ENCODE data around the gene IRAK3.
"Not testable (repeated sequence)": the region's sequence is repeated elsewhere in the genome, so short reads cannot be mapped to it uniquely, and the experiment has no call there.

The IRAK3 gene

DNA sequence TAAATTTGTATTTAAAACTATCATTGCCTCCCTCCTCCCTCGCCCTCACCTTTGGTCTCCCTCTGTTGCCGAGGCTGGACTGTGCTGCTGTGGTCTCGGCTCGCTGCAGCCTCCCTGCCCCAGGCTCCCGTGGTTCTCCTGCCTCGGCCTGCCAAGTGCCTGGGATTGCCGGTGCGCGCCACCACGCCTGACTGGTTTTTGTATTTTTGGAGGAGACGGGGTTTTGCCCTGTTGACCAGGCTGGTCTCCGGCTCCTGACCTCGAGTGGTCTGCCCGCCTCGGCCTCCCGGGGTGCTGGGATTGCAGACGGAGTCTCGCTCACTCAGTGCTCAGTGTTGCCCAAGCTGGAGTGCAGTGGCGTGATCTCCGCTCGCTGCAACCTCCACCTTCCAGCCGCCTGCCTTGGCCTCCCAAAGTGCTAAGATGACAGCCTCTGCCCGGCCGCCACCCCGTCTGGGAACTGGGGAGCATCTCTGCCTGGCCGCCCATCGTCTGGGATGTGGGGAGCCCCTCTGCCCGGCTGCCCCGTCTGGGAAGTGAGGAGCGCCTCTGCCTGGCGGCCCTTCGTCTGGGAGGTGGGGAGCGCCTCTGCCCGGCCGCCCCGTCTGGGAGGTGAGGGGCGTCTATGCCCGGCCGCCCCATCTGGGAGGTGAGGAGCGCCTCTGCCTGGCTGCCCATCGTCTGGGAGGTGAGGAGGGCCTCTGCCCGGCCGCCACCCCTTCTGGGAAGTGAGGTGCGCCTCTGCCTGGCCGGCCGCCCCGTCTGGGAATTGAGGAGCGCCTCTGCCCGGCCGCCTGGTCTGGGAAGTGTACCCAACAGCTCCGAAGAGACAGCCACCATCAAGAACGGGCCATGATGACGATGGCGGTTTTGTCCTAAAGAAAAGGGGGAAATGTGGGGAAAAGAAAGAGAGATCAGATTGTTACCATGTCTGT lies 14.4 kb upstream of the IRAK3 start:
- DNase-seq: not testable (repeated sequence)

DNA sequence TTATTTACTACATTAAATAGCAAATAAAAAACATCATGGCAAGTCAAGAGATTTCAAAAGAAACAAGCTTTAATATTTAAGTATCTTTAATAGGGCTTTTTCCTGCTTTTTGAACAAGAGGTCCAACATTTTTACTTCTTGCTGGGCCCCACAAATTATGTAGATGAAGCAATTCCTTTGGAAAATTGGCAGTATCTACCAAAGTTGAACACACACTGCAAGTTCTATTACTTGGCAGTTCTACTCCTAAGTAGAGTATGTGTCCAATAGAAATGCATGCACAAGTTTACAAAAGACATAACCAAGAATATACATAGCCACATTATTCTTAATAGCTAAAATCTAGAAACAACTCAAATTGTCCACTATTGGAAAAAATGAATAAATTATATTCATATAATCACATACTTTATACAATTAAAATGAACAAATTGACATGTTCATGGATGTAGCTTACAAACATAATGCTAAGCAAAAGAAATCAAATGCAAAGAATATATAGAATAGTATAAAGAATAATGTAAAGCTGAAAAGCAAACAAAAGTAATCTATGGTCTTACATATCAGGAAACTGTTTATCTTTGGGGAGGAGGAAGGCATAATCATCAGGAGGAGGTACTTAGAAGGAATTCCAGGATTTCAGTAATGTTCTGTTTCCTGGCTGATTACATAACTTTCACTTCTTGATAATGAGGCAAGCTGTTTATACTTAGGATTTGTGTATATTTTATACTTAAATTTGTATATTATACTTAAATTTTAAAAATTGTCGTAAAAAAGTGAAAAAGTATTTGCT lies 12.7 kb upstream of the IRAK3 start:
- DNase-seq: no peak

DNA sequence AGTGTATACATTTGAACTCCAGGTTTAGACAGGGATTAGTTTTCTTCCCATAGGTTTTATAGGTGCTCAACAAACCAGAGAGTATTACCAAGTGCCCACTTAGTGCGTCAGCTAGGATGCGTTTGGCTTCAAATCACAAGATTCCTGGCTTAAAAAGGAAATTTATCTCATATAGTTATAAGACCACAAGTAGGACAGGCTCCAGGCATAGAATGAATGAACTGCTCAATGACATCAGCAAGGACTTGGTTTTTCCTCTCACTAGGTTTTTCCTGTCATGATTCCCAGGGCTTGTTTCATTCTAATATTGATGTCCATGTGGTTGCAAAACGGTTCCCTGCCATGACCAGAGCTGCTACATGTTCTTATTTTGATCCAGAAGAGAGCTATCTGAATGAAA lies 6.1 kb upstream of the IRAK3 start:
- no peak for DNase-seq

DNA sequence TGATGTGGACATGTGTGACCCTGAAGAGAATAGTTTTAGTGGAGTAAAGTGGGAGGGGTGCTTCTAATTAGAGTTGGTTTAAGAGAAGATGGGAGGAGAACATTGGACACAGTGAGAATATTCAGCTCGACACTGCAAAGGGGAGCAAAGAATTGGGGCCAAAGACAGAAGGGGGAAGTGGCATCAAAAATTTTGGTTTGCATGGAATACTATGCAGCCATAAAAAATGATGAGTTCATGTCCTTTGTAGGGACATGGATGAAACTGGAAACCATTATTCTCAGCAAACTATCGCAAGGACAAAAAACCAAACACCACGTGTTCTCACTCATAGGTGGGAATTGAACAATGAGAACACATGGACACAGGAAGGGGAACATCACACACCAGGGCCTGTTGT lies 4.2 kb upstream of the IRAK3 start:
- DNase-seq: not testable (repeated sequence)

DNA sequence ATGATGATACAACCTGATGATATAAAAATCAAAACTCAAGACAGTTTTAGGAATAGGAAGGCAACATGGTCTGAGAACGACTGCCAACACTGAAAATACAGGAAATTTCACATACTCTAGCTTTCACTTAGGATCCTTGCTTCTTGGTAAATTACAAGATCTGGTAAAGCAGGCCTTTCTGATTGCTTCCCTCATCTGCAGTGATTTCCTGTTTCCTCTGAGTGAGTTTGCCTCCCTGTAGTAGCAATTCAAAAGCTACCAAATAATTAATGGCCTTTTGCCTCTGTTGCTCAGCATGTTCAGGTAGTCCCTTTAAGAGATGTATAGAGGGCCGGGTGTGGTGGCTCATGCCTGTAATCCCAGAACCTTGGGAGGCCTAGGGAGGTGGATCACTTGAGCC lies 2.0 kb upstream of the IRAK3 start:
- no peak for DNase-seq

DNA sequence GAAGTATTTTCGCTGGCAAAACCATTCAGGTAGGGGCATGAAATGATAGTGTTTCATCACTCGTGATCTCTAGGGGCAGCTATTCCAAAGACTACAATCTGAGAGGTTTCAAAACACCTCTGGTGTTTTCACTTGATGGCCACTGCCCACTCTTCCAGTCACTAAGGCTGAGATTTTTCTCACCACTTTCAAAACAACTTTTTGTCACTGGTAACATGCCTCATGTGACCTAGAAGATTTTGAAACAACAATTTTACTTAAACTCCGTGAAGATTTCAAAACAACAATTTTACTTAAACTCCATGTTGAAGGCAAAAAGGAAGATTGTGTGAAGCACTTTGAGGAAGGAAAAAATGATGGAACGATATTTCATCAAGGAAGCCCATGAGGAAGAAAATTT lies 1.2 kb upstream of the IRAK3 start:
- DNase-seq: no peak

DNA sequence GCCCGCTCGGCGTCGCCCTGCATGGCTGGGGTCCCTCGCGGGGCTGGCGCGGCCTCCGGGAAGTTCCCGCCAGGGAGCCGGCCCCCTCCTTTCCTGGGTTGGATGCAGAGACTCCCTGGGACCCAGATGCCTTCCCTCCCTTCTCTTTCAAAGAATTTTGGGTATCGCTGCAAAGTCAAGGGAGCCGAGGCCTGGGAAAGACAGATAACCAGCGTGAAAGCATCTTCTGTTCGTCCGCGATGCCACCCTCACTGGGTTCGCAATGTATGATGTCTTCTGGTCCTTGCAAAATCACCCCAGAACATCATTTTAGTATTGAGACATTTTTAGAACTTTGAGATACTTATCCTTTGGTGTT lies 451 bp downstream of the IRAK3 start:
- DNase-seq: no peak

DNA sequence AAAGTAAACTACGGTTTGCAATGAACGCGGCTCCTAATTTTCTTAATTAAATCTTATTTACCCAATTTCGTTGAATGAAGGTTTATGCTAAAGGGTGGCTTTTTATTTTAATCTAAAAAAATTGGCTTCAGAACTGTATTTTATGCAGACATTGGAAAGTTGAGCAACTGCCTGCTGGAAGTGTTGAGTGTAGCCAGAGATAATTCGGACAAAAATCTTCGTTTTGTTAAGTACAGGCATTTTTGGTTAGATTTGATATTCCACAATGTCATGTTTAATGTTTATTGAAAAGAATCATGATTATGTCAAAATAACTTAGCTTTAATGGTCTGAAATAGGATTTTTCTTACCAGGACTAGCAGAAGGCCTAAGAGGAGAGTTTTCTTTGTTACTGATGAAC lies 875 bp downstream of the IRAK3 start:
- DNase-seq: no peak

DNA sequence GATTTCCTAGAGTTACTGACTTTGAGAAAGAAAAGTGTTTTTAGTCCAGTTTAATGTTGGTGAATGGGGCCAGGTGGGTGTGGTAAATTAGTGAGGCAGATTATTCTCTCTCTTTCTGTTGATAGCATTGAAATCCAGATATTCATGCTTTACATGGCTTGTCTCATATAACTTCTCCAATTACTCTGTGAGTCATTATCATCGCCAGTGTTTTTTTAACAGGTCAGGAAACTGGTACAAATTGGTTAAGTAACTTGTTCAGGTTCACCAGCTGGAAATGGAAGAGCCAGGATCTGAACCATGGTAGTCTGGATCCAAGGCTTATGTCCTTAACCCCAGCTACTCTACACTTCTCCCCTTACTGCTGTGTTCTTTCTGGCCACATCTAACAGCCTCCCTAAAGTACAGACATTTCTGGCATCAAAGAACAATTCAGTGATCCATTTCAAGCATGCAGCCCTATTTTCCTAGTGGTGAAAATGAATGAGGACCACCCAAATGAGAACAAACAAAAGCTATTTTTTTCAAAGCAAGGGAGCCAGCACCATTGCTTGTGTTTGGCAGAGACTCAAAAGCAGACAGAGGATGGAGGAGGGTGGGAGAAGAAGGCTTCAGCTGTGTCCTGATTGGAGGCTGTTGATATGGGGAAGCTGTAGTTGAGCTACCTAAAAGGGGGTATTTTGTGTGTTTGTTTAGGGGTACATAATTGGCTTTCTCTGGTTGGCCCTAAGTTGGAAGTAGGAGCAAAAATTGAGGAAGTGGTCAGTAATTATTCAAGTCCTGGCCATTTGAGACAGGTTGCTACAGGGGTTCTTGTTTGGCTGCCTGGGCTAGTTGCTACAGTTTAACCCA lies 1.7 kb downstream of the IRAK3 start:
- DNase-seq: no peak

DNA sequence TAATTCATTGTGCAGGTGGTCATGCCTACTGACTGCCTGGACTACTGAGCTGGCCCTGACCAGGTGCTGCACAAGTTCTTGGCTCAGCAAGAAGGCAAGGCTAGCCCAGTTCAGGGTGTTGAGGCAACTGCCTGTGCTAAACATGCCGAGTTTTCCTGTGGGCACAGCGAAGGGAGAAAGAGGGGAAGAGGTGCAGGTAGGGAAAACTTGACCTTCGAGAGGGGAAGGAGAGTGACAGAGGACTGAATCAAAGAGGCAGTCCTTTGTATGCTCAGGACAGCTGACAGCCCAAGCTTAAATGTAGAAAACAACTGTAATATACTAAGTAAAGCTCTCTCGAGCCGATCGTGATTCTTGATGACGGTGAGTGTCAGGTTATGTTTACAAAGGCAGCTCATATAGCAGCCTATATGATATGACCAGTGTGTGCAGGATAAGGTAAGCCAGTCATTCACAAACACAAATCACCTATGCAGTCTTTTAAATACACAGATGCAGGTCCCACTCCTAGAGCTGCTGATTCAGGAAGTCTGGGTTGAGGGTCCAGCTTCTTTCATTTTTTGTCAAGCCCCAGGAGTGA lies 2.6 kb downstream of the IRAK3 start:
- DNase-seq: no peak

DNA sequence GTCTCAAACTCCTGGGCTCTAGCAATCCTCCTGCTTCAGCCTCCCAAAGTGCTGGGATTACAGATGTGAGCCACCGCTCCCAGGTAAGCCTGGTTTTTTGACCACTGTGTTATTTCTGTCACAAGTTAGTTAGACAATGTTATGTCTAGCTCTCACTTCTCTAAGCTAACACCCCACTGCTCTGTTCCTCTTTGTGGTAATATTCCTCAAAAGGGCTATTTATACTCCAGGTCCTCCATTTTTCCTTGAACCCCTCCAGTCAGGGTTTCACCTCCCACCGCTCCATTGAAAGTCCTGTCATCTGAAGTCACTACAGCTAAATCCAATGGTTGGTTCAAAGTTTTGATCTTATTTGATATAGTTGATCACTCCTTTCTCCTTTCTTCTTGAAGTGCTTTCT lies 5.1 kb downstream of the IRAK3 start:
- DNase-seq: no peak

DNA sequence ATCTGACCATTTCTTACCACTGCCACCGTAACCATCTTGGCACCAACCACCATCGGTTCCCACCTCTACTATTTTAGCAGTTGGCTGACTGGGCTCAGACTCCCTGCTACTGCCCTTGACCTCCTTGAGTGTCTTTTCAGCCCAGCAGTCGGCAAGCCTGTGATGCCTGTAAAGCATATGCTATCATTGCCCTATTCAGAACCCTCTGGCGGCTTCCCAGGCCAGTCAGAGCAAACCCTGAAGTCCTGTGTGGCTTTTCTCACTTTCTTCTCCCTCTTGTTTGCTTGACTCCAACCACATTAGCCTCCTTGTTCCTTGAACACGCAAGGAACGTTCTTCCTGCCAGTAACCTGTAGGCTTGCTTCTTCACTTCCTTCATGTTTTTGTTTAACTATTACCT lies 6.2 kb downstream of the IRAK3 start:
- DNase-seq: no peak

DNA sequence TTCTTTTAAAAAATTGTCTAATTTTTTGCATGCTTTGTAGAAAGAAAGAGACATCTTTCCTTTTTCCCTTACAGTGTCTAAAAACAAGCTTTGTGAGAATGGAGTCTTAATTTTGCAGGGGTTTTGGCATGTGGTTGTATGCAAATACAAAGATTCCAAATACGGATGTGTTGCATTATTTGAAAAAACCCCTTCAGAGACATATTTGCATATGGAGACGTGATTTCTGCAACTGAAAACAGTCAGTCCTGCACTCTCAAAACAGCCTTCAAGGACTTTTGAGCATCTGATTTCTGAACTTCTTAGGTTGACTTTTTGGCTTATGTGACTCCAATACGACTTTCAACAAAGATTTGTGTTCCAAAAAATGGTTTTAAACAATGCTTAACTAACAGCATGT lies 7.8 kb downstream of the IRAK3 start:
- no peak for DNase-seq

DNA sequence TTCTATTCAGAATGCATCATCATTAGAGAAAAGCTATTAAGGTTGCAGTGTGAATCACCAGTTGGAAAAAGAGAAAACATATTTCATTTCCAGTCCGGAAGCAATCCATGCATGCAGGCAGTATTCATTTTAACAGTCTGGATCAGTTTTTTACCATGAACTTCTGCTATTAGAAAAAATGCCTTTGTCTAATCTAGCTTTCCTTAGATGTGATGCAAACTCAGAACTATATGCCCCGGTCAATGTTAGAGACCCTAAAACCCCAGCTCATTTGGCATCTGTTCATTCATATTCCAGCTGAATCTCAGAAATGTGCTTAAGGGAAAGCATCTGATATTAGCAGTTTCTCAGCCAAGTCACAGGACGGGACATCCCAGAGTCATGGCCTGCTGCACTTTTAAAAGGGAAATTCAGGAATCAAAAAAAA lies 8.5 kb downstream of the IRAK3 start:
- DNase-seq: no peak

DNA sequence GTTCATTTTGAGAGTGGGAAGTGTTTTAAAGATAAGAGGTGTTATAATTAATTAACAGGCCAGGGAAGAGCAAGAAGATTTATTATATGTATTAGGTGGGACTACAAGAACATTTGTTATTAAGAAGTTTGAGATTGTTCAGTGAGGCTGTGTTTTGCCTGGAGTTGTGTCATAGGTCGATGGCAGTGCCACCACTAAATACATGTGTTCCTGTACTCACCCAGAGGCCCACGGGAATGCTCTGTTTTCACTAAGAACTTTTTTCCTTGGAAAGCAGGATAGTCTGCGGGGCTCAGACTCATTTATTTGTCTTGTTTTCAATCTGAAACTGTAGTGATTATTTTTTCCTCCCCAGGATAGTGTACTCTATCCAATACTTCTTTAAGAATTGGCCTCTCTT lies 10.1 kb downstream of the IRAK3 start:
- DNase-seq: no peak

DNA sequence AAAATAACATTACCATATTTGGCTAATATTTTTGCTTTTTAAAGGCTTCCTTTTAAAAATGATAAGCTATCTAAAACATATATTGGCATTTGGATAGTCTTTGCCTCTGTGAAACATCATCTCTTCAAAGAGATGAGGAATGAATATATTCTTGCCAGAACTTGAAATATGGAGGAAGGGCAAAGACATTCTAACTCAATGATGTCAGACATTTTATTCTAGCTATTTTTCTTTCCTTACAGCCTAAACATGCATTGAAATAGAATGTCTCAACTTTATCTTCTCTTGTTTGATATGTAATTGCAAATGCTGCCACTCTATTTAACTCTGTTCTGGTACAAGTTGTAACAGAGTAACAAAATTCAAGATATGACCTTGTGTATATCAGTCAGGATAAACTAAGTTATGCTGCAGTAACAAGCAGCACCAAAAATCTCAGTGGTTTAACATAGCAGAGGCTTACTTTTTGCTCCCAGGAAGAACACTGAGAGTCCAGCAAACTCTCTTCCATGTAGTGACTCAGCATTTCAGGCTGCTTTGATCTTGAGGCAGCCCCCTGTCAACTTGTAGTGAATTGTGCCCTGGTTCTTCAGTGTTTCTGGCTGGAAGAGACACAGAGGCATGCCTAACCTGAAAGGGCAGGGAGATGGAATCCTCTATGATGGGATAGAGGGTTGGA lies 11.0 kb downstream of the IRAK3 start:
- no peak for DNase-seq

DNA sequence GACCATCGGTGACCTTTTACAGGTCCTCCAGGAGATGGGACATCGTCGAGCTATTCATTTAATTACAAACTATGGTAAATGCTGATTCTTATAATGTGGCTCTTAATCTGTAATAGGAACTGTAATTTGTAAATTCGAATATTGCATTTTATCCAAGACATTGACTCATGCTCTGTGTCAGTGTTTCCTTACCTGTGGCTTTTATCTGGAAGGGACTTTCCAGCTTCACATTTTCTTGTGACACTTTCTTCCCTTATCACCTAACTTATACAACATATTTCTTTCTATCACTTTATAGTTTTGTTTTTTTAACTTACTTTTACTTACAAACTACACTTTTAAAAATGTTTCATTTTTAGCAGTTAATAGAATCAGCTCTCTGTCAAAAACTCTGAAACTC lies 14.8 kb downstream of the IRAK3 start:
- DNase-seq: no peak

DNA sequence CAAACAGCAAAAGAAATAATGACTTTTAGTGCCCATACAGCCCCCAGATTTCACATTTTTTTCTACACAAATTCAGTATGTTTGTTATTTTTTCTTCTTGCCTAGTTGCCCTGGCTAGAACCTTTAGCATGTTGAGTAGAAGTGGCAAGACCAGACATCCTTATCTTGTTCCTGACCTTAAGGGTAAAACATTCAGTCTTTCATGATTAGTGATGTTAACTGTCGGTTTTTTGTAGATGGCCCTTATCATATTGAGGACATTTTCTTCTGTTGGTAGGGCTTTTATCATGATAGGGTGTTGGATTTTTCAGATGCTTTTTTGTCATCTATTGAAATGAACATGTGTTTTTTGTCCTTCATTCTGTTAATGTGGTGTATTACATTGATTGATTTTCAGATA lies 17.1 kb downstream of the IRAK3 start:
- DNase-seq: no peak

DNA sequence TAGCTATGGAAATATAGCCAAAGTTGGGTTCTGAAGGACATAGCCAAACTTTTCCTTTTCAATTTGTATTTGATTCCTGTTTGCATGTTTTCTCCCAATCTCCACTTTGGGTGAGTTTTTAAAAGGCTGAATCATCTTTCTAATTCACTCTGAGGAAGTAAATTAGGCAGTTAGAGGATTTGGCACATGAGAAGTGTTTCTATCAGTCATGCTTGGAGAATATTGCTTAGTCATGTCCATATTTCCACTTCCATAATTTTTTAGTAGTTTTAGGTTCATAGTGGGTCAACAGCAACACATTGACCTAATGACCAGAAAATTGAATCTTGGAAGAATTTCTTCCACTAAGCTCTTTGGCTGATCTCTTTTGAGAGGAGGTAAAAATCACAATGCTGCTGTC lies 21.8 kb downstream of the IRAK3 start:
- no peak for DNase-seq

DNA sequence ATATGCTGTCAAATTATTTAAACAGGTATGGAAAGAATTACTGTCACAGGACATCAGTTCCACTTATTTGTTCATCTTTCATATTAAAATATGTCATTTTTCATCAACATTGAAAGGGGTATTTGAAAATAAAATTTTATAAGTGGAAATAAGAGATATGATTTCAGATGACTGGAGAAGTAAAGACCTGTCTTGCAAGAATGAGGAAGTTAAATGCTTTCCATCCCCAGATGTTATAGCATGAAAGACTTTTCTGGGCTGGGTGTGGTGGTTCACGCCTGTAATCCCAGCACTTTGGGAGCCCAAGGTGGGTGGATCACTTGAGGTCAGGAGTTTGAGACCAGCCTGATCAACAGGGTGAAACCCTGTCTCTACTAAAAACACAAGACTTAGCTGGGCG lies 22.6 kb downstream of the IRAK3 start:
- not testable (repeated sequence) for DNase-seq

DNA sequence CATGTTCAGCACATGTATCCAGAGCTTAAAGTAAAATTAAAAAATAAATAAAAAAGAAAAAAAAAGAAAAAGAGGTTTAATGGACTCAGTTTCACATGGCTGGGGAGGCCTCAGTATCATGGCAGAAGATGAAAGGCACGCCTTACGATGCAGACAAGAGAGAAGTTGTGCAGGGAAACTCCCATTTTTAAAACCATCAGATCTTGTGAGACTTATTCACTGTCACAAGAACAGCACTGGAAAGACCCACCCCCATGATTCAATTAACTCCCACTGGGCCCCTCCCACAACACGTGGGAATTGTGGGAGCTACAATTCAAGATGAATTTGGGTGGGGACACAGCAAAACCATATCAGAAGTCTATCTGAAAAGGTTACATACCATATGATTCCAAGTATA lies 24.0 kb downstream of the IRAK3 start:
- not testable (repeated sequence) for DNase-seq

DNA sequence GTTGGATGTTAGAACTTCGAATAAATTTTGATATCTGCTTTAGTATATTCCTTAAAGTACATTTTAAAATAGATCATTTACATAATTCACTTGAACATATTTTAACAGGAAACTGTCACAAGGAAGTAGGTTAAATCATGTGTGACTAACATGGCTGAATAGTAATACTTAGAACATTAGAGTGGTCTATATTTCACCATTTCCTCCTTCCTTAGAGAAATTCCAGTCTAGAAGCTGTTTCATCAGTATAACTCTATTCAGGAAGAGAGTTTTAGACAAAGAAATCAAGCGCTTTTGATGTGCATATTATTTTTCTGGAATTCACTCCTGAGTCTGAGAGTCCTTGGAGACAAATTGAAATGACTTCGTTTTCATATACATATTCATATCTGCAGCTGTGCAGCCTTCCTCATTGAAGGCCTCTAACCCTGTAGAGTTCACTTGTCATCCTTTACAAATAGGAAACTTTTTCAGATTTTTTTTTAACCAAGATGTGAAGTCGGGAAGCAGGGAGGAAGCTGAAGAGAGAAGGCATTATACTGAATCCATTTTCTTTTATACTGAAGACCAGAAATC lies 28.4 kb downstream of the IRAK3 start:
- DNase-seq: no peak

Measured in GOT3 (cell line).